ENCODE data around the gene LDLRAD4.

LDLRAD4 gene

DNA sequence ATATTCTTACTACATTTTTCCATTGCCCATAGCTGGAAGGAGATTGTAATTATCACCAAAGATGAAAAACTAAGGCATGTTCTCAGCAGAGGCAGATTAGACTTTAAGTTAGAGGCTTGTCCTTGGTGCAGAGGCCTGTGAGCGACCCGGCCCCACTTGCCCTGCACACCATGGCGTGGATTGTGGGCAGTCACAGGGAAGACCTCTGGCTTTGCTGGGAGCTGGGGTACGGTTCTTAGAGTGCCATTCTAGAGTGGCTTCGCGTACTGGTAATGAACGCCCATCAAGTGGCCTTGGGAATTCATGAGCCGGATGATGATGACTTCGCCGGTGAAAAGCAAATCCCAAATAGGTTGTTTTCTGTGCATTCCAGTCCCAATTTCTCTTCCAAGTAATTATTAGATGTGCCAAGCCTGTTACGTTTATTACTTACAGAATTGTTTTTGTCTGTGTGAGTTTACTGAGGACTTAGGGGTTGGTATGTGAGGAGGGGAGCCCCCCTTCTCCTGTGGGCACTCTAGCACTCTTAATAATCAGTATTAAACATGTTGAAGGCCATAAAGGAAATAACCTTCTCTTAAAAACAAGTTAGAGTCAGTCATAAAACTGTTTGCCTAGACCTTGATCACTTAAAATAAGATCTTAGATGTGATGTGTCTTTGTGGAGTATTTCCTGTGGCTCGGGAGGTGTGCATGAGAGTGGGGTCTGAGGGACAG is 90.6 kb downstream of the LDLRAD4 start:
- DNase-seq (ENCODE audit: low spot score), result no peak

DNA sequence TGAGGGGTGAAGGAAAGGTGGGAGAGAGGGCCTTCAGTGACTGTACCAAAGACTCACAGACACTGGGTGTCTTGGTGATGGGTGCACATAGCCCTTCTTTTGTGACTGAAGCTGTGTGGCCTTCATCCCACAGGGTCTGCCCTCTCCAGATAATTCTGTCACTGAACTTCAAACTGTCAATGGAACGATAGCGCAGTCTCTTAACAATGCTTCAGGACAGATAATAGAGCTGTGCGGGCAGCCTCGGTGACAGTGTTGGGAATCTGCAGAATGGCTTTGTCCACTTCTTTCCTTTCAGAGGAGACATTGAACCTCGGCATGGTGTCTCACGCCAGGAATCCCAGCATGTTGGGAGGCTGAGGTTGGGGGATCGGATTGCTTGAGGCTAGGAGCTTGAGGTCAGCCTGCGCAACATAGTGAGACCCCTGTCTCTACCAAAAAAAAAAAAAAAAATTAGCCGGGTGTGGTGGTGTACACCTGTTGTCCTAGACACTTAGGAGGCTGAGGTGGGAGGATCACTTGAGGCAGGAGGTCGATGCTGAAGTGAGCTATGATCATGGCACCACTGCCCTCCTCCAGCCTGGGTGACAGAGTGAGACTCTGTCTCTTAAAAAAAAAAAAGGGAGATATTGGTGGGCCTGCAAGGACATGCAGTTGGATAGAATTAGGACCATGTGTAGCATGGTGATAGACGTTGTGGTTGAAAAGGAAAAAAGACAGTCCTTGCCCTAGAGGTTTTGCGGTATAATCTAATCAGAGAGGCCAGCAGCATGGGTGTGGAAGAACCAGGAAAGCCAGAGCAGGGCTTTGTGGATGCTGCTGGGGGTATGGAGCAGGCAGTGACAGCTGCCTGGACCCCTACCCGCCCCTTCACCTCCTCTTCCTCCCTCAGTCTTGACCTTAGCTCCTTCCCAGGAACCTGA is 91.4 kb downstream of the LDLRAD4 start:
- no peak for DNase-seq (ENCODE audit: low spot score)

GRCh38 chr18:13311193-13311592 is 92.6 kb downstream of the LDLRAD4 start:
- no peak for DNase-seq (ENCODE audit: low spot score)

- DNase-seq (ENCODE audit: low spot score), result no peak
Observed at GRCh38 chr18:13312515-13312914, 94.0 kb downstream of the LDLRAD4 start.

DNA sequence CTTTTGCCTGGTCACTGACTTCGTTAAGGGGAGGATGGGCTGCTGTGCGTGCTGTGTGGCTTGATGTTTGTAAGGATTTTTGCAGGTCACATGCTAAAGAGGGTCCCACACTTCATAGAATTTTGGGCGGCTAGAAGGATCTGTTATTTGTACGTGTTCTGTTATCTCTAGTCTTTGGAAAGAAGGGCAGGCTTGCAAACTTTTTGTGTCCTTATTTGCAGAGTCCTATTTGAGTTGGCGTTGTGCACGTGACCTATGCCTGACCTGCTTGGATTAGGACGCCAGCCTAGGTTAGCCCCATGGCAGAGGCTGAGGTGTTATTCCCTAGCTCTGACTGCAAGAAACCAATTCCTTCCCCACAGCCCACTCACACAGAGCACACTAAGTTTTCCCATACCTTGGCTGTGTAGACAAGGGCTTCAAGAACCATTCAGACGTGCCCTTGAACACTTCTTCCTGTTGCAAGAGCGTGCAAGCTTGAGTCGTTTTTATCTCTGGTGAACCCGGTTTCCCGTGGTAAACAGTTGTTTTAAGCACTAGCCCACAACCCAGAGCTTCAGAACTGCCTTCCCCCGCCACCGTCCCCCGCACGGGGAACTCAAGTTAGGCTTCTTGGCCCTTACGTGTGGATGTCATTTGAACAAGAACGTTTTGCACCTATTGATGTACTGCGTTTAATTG is 94.6 kb downstream of the LDLRAD4 start:
- no peak for DNase-seq (ENCODE audit: low spot score)

- no peak for DNase-seq (ENCODE audit: low spot score)
Observed at GRCh38 chr18:13315000-13315399, 96.4 kb downstream of the LDLRAD4 start.

GRCh38 chr18:13316063-13316462 is 97.5 kb downstream of the LDLRAD4 start:
- DNase-seq (ENCODE audit: low spot score), result no peak

DNA sequence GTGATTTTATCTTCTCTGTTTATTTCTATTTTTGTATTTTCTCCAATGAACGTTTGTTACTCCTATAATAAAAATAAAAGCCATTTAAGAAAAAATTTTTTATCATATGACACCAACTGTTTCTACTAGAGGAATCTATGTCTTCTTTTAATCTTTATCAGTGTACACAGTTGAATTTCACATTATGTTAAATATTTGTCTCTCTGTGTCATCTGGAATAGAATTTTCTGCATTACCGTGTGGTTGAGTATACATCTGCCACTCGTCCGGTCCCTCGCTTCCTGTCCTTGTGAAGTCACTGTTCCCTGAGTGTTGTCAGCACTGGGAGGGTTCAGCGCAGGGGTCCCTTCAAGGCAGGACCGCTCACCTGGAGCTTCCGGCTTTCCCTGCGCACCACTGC is 99.2 kb downstream of the LDLRAD4 start:
- no peak for DNase-seq (ENCODE audit: low spot score)

- no peak for DNase-seq (ENCODE audit: low spot score)
Observed at GRCh38 chr18:13318731-13319501, 100.4 kb downstream of the LDLRAD4 start.

GRCh38 chr18:13319629-13320028 is 101.1 kb downstream of the LDLRAD4 start:
- DNase-seq (ENCODE audit: low spot score), result no peak

GRCh38 chr18:13320096-13320495 is 101.5 kb downstream of the LDLRAD4 start:
- no peak for DNase-seq (ENCODE audit: low spot score)

DNA sequence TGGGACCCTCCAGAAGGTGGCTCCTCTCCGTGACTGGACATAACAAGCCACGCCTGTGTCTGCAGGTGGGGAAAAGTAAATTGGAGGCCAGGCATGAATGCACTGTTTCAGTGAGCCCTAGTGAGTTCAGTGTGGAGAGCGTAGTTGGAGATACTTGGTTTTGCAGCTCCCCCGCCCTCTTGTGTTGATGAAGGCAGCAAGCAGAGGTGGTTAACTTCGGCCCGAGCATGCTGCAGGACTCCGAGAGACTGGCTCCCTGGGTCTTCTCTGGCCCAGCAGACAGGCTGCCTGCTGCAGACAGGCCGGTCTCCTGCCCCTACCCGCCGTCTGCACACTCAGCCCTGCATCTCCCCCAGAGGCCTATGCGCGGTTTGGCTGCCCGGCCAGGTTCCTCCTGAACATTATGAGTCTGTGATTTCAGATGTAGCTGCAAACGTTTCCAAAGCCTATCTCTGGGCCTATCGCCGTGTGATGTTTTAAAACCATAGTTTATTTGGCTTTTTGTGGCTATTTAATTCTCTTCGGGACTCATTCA is 102.4 kb downstream of the LDLRAD4 start:
- DNase-seq (ENCODE audit: low spot score), result no peak

- DNase-seq (ENCODE audit: low spot score), result no peak
Observed at GRCh38 chr18:13321923-13322322, 103.4 kb downstream of the LDLRAD4 start.

DNA sequence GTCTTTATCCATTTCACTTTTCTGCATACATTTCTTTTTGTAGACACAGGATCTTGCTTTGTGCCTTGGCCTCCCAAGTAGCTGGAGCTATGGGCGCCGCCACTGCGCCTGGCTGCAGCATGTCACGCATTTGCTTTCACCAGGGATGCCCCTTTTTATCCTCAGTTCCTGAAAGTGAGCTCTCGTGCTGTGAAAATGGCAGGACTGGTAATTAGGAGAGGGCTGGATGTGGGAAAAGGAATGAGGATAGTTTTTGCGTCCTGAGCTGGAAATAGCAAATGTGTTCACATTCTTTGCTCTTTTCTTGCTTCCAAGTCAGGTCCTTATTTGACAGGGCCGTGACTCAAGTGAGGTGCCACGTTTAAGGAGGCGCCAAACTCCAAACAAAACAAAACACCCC is 104.6 kb downstream of the LDLRAD4 start:
- DNase-seq (ENCODE audit: low spot score), result no peak

- DNase-seq (ENCODE audit: low spot score), result no peak
Observed at GRCh38 chr18:13324880-13325279, 106.3 kb downstream of the LDLRAD4 start.

GRCh38 chr18:13328213-13328612 is 109.7 kb downstream of the LDLRAD4 start:
- DNase-seq (ENCODE audit: low spot score), result no peak

DNA sequence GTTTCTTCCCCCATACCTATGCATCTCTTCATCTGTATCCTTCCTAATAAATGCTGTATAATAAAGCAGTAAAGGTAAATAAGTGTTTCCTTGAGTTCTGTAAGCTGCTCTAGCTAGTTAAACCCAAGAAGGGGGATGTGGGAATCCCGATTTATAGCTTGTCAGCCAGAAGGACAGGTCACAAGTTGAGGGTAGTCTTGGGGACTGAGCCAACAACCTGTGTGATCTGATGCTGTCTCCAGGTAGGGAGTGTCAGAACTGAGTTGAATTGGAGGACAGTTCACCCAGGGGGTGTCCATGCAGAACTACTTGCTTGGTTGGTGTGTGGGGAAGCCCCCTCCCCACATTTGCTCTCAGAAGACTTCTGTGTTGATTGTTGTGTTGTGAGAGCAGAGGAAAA is 112.4 kb downstream of the LDLRAD4 start:
- DNase-seq (ENCODE audit: low spot score), result no peak

GRCh38 chr18:13331846-13332245 is 113.3 kb downstream of the LDLRAD4 start:
- no peak for DNase-seq (ENCODE audit: low spot score)

- DNase-seq (ENCODE audit: low spot score), result no peak
Observed at GRCh38 chr18:13332874-13333273, 114.3 kb downstream of the LDLRAD4 start.

DNA sequence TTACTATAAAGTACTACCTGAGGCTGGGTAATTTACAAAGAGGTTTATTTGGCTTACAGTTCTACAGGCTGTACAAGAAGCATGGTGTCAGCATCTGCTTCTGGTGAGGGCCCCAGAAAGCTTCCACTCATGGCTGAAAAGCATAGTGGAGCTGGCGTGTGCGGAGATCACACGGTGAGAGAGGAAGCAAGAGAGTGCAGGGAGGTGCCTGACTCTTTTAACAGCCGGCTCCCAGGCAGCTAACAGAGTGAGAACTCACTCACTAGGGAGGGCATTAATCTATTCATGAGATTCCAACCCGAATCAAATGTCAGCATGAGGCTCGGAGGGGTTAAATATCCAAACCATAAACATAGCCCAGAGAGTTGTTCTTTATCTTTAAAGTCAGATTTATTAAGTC is 117.3 kb downstream of the LDLRAD4 start:
- no peak for DNase-seq (ENCODE audit: low spot score)

GRCh38 chr18:13336841-13337240 is 118.3 kb downstream of the LDLRAD4 start:
- no peak for DNase-seq (ENCODE audit: low spot score)

DNA sequence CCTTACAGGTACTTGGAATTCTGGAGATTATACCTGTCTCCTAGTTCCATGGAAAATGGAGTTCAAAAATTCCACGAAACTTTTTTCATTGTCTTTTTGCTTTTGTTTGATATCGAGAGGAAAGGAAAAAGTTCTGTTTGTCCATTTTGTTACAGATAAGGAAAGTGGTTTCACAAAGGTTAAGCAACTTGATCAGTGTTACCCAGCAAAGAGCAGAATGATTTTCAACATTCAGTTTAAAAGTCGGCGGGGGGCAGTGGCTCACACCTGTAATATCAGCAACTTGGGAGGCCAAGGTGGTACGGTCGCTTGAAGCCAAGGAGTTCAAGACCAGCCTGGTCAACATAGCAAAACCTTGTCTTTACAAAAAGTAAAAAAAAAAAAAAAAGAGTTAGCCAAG is 118.8 kb downstream of the LDLRAD4 start:
- no peak for DNase-seq (ENCODE audit: low spot score)
